HG03432 (cell line): ENCODE results near the gene HYAL2.
"Not testable (repeated sequence)": the region's sequence is repeated elsewhere in the genome, so short reads cannot be mapped to it uniquely, and the experiment has no call there.

Experiments used
- ATAC-seq: cut with Tn5 transposase; IDR thresholded peaks from one replicate; pipeline ENCODE4 v1.9.1; 2021; ENCODE audit warnings: mild to moderate bottlenecking, moderate library complexity; ENCODE audit not compliant: unreplicated experiment

Gene HYAL2

GRCh38 chr3:50294089-50294488, 28.5 kb downstream of the HYAL2 start:
- ATAC-seq, result no peak

GRCh38 chr3:50293079-50293801, 29.3 kb downstream of the HYAL2 start:
- ATAC-seq, result no peak

GRCh38 chr3:50292159-50293078, 30.1 kb downstream of the HYAL2 start, which contains the start of gene IFRD2:
Gene IFRD2 (minus strand): TSS chr3:50292429. CDS start chr3:50292274, 155 bp downstream.
- peak; percentile 93 for ATAC-seq

GRCh38 chr3:50290161-50290641, 32.3 kb downstream of the HYAL2 start:
- no peak for ATAC-seq

GRCh38 chr3:50289130-50289529, 33.4 kb downstream of the HYAL2 start:
- ATAC-seq, result no peak

- no peak for ATAC-seq
Measured at GRCh38 chr3:50288387-50289007, 34.0 kb downstream of the HYAL2 start.

- no peak for ATAC-seq
Measured at GRCh38 chr3:50287262-50287661, 35.3 kb downstream of the HYAL2 start.

GRCh38 chr3:50286322-50287227, 36.0 kb downstream of the HYAL2 start:
- no peak for ATAC-seq

GRCh38 chr3:50284121-50284520, 38.4 kb downstream of the HYAL2 start:
- ATAC-seq, result not testable (repeated sequence)

- no peak for ATAC-seq
Measured at GRCh38 chr3:50279255-50280016, 43.1 kb downstream of the HYAL2 start.

GRCh38 chr3:50278880-50279224, 43.7 kb downstream of the HYAL2 start, which contains the start of gene LSMEM2:
Gene LSMEM2 (plus strand): TSS chr3:50279087. CDS start chr3:50279114, 27 bp downstream.
- ATAC-seq, result no peak

- no peak for ATAC-seq
Measured at GRCh38 chr3:50278123-50278879, 44.2 kb downstream of the HYAL2 start.

- no peak for ATAC-seq
Measured at GRCh38 chr3:50276762-50277101, 45.8 kb downstream of the HYAL2 start.

- ATAC-seq, result no peak
Measured at GRCh38 chr3:50275996-50276761, 46.4 kb downstream of the HYAL2 start.

GRCh38 chr3:50275141-50275995, 47.2 kb downstream of the HYAL2 start:
- no peak for ATAC-seq

- no peak for ATAC-seq
Measured at GRCh38 chr3:50274371-50275104, 48.0 kb downstream of the HYAL2 start.

GRCh38 chr3:50273689-50274065, 48.9 kb downstream of the HYAL2 start:
- ATAC-seq, result no peak
